Astrocyte (in vitro differentiated cells and primary cell): ENCODE results near the gene DERA. TPM values are rescaled to one million over a fixed set of nuclear protein-coding genes. Genes with fewer than 3 reads are reported as not detected.

Experiments
- DNase-seq: peaks from one replicate; pipeline ENCODE4 v3.0.0-alpha.2; 2010; ENCODE audit warnings: low read depth
- FAIRE-seq: peaks from 2 replicates; lab custom pipeline; 2011; peaks lifted over from hg19 to GRCh38; lab: Jason Lieb, UNC
- H2AFZ ChIP-seq: 2 replicates; pipeline ENCODE4 v1.6.0; 2012; ENCODE audit warnings: low read depth, low read length, inconsistent platforms
- H3K27ac ChIP-seq: 2 replicates; pipeline ENCODE4 v1.5.1; 2011; ENCODE audit warnings: low read depth, low read length, inconsistent platforms
- H3K27me3 ChIP-seq: 2 replicates; pipeline ENCODE4 v1.6.0; 2011; ENCODE audit warnings: low read length, inconsistent platforms; ENCODE audit not compliant: insufficient read depth
- H3K36me3 ChIP-seq: 2 replicates; pipeline ENCODE4 v1.5.1; 2011; ENCODE audit warnings: low read length, inconsistent platforms; ENCODE audit not compliant: insufficient read depth
- H3K4me1 ChIP-seq: 2 replicates; pipeline ENCODE4 v1.5.1; 2011; ENCODE audit warnings: low read length, inconsistent platforms; ENCODE audit not compliant: insufficient read depth
- H3K4me2 ChIP-seq: 2 replicates; pipeline ENCODE4 v1.6.0; 2012; ENCODE audit warnings: low read length, inconsistent platforms
- H3K4me3 ChIP-seq: 2 replicates; pipeline ENCODE4 v1.5.1; 2011; ENCODE audit warnings: low read depth, mild to moderate bottlenecking, low read length, inconsistent platforms; ENCODE audit not compliant: insufficient read depth
- H3K79me2 ChIP-seq: 2 replicates; pipeline ENCODE4 v1.6.0; 2012; ENCODE audit warnings: mild to moderate bottlenecking, low read length, inconsistent platforms; ENCODE audit not compliant: insufficient read depth
- H3K9ac ChIP-seq: 2 replicates; pipeline ENCODE4 v1.6.0; 2012; ENCODE audit warnings: mild to moderate bottlenecking, low read length, inconsistent platforms
- H3K9me3 ChIP-seq: 2 replicates; pipeline ENCODE4 v1.5.1; 2012; ENCODE audit warnings: low read depth, mild to moderate bottlenecking, low read length, inconsistent platforms; ENCODE audit not compliant: insufficient read depth
- H4K20me1 ChIP-seq: 2 replicates; pipeline ENCODE4 v1.6.0; 2012; ENCODE audit warnings: low read length, inconsistent platforms; ENCODE audit not compliant: insufficient read depth
- H3K27ac Mint-ChIP-seq: one replicate; pipeline ENCODE4 v1.8.0; 2021; ENCODE audit warnings: mild to moderate bottlenecking, mixed read lengths; ENCODE audit not compliant: unreplicated experiment
- H3K27me3 Mint-ChIP-seq: one replicate; pipeline ENCODE4 v1.8.0; 2021; ENCODE audit warnings: low read depth, mixed read lengths; ENCODE audit not compliant: unreplicated experiment
- H3K36me3 Mint-ChIP-seq: one replicate; pipeline ENCODE4 v1.8.0; 2021; ENCODE audit warnings: low read depth, mixed read lengths; ENCODE audit not compliant: unreplicated experiment
- H3K4me1 Mint-ChIP-seq: one replicate; pipeline ENCODE4 v1.8.0; 2021; ENCODE audit warnings: low read depth, mixed read lengths; ENCODE audit not compliant: unreplicated experiment
- H3K4me3 Mint-ChIP-seq: one replicate; pipeline ENCODE4 v1.8.0; 2021; ENCODE audit warnings: mild to moderate bottlenecking, moderate library complexity, mixed read lengths; ENCODE audit not compliant: unreplicated experiment
- H3K9me3 Mint-ChIP-seq: one replicate; pipeline ENCODE4 v1.8.0; 2021; ENCODE audit warnings: mild to moderate bottlenecking, mixed read lengths; ENCODE audit not compliant: unreplicated experiment
- CTCF ChIP-seq: IDR thresholded peaks from 2 replicates; pipeline ENCODE4 v1.5.1; 2011; ENCODE audit warnings: low read depth, mild to moderate bottlenecking, inconsistent platforms, low read length, moderate library complexity; ENCODE audit not compliant: insufficient read depth
- EZH2 ChIP-seq: IDR thresholded peaks from 2 replicates; pipeline ENCODE4 v1.6.1; 2012; ENCODE audit warnings: mild to moderate bottlenecking, low read length, inconsistent platforms; ENCODE audit not compliant: insufficient read depth
- total RNA-seq: library from RNA; stranded (reverse); gene quantifications from 2 replicates; pipeline ENCODE4 v1.2.1, GENCODE V29; 2021

The DERA gene
- total RNA-seq, 1 donor from 2014 or later, result 40.1 TPM

- Mint-ChIP-seq H3K27ac (no peak overlapping the region), H3K4me1 (peaks cover 26% of the 10 kb centered on the region), H3K36me3 (peaks cover 7% of the 10 kb centered on the region), H3K27me3 (no peaks in the 10 kb centered on the region), H3K9me3 (no peaks in the 10 kb centered on the region), H3K4me3 (peak overlapping the region; percentile 70)
- H3K79me2 ChIP-seq, result peaks cover 95% of the 10 kb centered on the region
- no peaks in the 10 kb centered on the region for H3K27me3 ChIP-seq
- peaks cover 24% of the 10 kb centered on the region for H3K36me3 ChIP-seq
- H2AFZ ChIP-seq, result no peak overlapping the region
- no peaks in the 10 kb centered on the region for H3K9me3 ChIP-seq
- H3K27ac ChIP-seq, result no peak overlapping the region
- H3K4me3 ChIP-seq, result peak overlapping the region; percentile 5
- FAIRE-seq, result no peak
- peaks cover 84% of the 10 kb centered on the region for H4K20me1 ChIP-seq
- TF ChIP-seq CTCF (no peak), EZH2 (no peak)
- peaks cover 25% of the 10 kb centered on the region for H3K4me1 ChIP-seq
- DNase-seq, result no peak
- H3K4me2 ChIP-seq, result peak overlapping the region; percentile 65
- peak overlapping the region; percentile 3 for H3K9ac ChIP-seq
Observed at GRCh38 chr12:15887043-15887817, 23.9 kb upstream of the DERA start.

- no peak for FAIRE-seq
- H3K4me3 Mint-ChIP-seq, result no peak overlapping the region
Observed at GRCh38 chr12:15892645-15893259, 18.4 kb upstream of the DERA start.

More at GRCh38 chr12:15892645-15893259, 18.4 kb upstream of the DERA start:
- Histone ChIP-seq H3K4me3 (no peak overlapping the region), H4K20me1 (peaks cover 51% of the 10 kb centered on the region), H3K27ac (no peak overlapping the region), H3K4me2 (no peak overlapping the region), H2AFZ (no peak overlapping the region), H3K9ac (no peak overlapping the region), H3K79me2 (peaks cover 67% of the 10 kb centered on the region), H3K9me3 (no peaks in the 10 kb centered on the region), H3K4me1 (no peaks in the 10 kb centered on the region), H3K36me3 (peaks cover 47% of the 10 kb centered on the region), H3K27me3 (no peaks in the 10 kb centered on the region)
- Mint-ChIP-seq H3K36me3 (no peaks in the 10 kb centered on the region), H3K27ac (no peak overlapping the region), H3K4me1 (peaks cover 8% of the 10 kb centered on the region), H3K27me3 (no peaks in the 10 kb centered on the region), H3K9me3 (no peaks in the 10 kb centered on the region)
- DNase-seq, result no peak
- TF ChIP-seq CTCF (no peak), EZH2 (no peak)
